Right cardiac atrium (tissue), 5 donors: ENCODE data around the gene OR2L13. TPM values are rescaled to one million over a fixed set of nuclear protein-coding genes. Genes with fewer than 3 reads are reported as not detected.
"Not testable (repeated sequence)": the region's sequence is repeated elsewhere in the genome, so short reads cannot be mapped to it uniquely, and the experiment has no call there.

Experiments
- ATAC-seq, 2 donors: fragments of 200-7000 bp; cut with Tn5 transposase; one replicate each; pipeline versions ENCODE4 v1.8.0 to v1.9.1; 2020; ENCODE audit warnings: moderate library complexity in 2 of 2, mild to moderate bottlenecking in 1 of 2
- DNase-seq, 3 donors: peaks; one replicate each; pipeline ENCODE4 v3.0.0-alpha.2; 2020
- H3K27ac ChIP-seq: one replicate; pipeline ENCODE4 v1.5.1; 2013; ENCODE audit warnings: mild to moderate bottlenecking, low read length, control low read depth, moderate library complexity
- H3K27me3 ChIP-seq: one replicate; pipeline ENCODE4 v1.6.1; 2013; ENCODE audit not compliant: control insufficient read depth, insufficient read depth
- H3K4me1 ChIP-seq: one replicate; pipeline ENCODE4 v1.6.1; 2013; ENCODE audit warnings: low read length; ENCODE audit not compliant: control insufficient read depth, insufficient read depth
- H3K4me3 ChIP-seq: one replicate; pipeline ENCODE4 v1.5.1; 2013; ENCODE audit warnings: low read length, control low read depth
- H3K9me3 ChIP-seq: one replicate; pipeline ENCODE4 v1.6.1; 2013; ENCODE audit warnings: low read length; ENCODE audit not compliant: control insufficient read depth
- WGBS: extraction: QIAGEN DNeasy Blood & Tissue Kit; methylation state at CpG from one replicate; pipeline ENCODE4 v1.1.7; 2013; 5-methylcytosine and 5-hydroxymethylcytosine counted together
- intact Hi-C, 4 donors: fragments of 100-400 bp; cut with DNase I; formaldehyde crosslinking; loops; one replicate each; pipeline versions ENCODE4 v1.11.0 to v1.14.0; 2022 to 2023
- long read RNA-seq, 4 donors: library from polyadenylated mRNA; unstranded; transcript quantifications; one replicate each; pipeline ENCODE4 v2.0.0, GENCODE V29; 2020 to 2021
- polyA plus RNA-seq: library from polyadenylated mRNA; stranded (reverse); fragments of 200-250 nt; gene quantifications from one replicate; pipeline ENCODE4 v1.2.3, GENCODE V29; 2013
- total RNA-seq, 4 donors: library from RNA; stranded (reverse); fragmentation: NEBNext Ultra II Directional; extraction: Animal tissue kit (Norgen Biotek cat#: 25700); gene quantifications; one replicate each; pipeline ENCODE4 v1.2.1, GENCODE V29; 2021
- donor health status: healthy with polysubstance abuse.
- donor health status: DM: no; HTN: yes; CAD: no.
- donor health status: DM: no; HTN: no; CAD: no.
- donor health status: DM: no; HTN: yes; CAD: no; lungs with severe emphysema.
- donor health status: DM: yes; HTN: yes; CAD: no.

Gene OR2L13, protein sequence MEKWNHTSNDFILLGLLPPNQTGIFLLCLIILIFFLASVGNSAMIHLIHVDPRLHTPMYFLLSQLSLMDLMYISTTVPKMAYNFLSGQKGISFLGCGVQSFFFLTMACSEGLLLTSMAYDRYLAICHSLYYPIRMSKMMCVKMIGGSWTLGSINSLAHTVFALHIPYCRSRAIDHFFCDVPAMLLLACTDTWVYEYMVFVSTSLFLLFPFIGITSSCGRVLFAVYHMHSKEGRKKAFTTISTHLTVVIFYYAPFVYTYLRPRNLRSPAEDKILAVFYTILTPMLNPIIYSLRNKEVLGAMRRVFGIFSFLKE
- total RNA-seq (not detected), polyA plus RNA-seq (not detected)
- long read RNA-seq, donor 1, result 0 reads
- long read RNA-seq, donor 2, result 0 reads
- long read RNA-seq, donor 3, result 0 reads
- long read RNA-seq, donor 4, result 0 reads

GRCh38 chr1:248094884-248095283 is at the start of gene OR2L13:
Gene OR2L13 (plus strand): TSS chr1:248095184. CDS start chr1:248099376, 4,192 bp downstream.
- intact Hi-C loops, result no loop called here
- DNase-seq (no peak), ATAC-seq (no peak)
- Histone ChIP-seq H3K4me1 (no peaks in the 10 kb centered on the region), H3K27ac (no peak within 1 kb of the TSS), H3K4me3 (no peak within 1 kb of the TSS), H3K9me3 (no peaks in the 10 kb centered on the region), H3K27me3 (no peaks in the 10 kb centered on the region)
- 43% methylated on average over 1 of the region's 1 CpG for whole genome bisulfite sequencing

DNA sequence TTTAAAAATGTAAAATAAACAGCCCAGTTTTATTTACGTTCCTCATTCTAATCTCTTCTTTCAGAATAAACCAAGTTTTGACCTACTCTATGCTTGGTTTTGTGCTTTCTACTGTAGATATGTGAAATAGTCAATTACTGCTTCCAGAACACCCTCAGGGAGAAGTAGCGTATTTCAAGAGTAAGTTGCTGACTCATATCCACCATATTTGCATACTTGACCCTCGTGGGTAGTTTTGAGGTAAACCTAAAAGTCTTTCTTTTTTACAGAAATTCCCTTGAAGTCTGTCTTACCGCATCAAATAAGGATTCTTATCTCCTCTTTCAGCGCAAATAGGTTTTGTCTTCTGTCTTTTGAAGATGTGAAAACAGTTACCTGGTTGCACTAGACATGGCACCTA is 49.8 kb upstream of the OR2L13 start:
- no peak overlapping the region for H3K4me3 ChIP-seq
- H3K9me3 ChIP-seq, result no peaks in the 10 kb centered on the region
- intact Hi-C loops, result no loop called here
- WGBS, result 70% methylated on average over 5 of the region's 5 CpGs
- H3K27me3 ChIP-seq, result no peaks in the 10 kb centered on the region
- H3K4me1 ChIP-seq, result no peaks in the 10 kb centered on the region
- ATAC-seq (no peak), DNase-seq (no peak)
- no peak overlapping the region for H3K27ac ChIP-seq

DNA sequence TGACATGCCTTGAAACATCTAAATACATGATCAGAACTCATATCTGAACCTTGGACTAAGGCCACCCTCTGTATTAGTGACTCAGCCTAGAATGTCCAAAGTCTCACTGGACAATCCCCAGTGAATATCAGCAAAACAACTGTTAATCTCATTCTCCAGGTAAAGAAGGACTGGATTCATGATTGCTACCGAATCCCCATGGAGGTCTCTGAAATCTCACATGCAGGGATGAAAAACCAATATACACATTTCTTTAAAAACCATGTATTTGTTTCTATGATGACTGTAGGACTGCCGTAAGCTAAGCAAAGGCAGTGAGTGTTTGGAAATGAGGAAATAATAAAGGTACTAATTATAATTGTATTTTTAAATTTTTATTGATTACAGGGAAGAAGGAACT is 48.4 kb upstream of the OR2L13 start, which contains the start of gene OR2L3:
Gene OR2L3, plus strand, starts transcription at position 301 of the 400 bp plus-strand sequence. CDS start 13,846 bp downstream, outside the sequence.
- H3K27me3 ChIP-seq, result no peaks in the 10 kb centered on the region
- WGBS, result 63% methylated on average over 2 of the region's 2 CpGs
- DNase-seq (no peak), ATAC-seq (no peak)
- H3K27ac ChIP-seq, result no peak within 1 kb of the TSS
- H3K4me1 ChIP-seq, result no peaks in the 10 kb centered on the region
- H3K4me3 ChIP-seq, result no peak within 1 kb of the TSS
- no peaks in the 10 kb centered on the region for H3K9me3 ChIP-seq
- intact Hi-C loops, result no loop called here

GRCh38 chr1:248047008-248047407 is 48.0 kb upstream of the OR2L13 start:
- Histone ChIP-seq H3K9me3 (no peaks in the 10 kb centered on the region), H3K4me3 (no peak overlapping the region), H3K27ac (no peak overlapping the region), H3K27me3 (no peaks in the 10 kb centered on the region), H3K4me1 (no peaks in the 10 kb centered on the region)
- intact Hi-C loops, result no loop called here
- DNase-seq (no peak), ATAC-seq (no peak)
- WGBS, result 59% methylated on average over 1 of the region's 1 CpG

DNA sequence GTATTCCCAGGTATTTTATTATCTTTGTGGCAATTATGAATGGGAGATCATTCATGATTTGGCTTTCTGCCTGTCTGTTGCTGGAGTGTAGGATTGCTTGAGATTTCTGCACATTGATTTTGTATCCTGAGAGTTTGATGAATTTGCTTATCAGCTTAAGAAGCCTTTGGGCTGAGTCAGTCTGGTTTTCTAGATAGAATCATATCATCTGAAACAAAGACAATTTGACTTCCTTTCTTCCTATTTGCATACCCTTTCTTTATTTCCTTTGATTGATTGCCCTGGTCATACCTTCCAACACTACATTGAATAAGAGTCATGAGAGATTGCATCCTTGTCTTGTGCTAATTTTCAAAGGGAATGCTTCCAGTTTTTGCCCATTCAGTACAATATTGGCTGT is 40.3 kb upstream of the OR2L13 start:
- ATAC-seq, result no peak
- Histone ChIP-seq H3K4me1 (no peaks in the 10 kb centered on the region), H3K9me3 (peaks cover under 1% of the 10 kb centered on the region), H3K27ac (no peak overlapping the region), H3K27me3 (no peaks in the 10 kb centered on the region), H3K4me3 (no peak overlapping the region)
- intact Hi-C loops, result no loop called here
- no peak for DNase-seq

GRCh38 chr1:248055261-248055660 is 39.7 kb upstream of the OR2L13 start:
- no peaks in the 10 kb centered on the region for H3K4me1 ChIP-seq
- no peak for ATAC-seq

DNA sequence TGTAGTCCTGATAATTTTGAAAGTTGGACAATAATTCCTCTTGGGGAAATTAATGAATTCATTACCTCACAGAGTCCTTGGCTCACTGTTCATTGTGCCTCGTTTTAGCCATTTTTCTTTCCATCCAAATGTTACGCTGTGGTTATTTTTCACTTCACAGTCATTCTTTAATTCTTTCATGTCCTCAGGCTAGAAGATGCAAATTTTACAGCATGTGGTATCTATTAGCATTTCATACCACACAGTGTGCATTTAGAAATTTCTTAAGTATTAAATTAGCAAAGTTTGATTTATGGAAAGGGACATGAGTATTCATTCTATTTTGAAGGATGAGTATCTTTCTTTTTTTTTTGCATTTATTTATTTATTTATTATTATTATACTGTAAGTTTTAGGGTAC is 29.9 kb upstream of the OR2L13 start:
- H3K9me3 ChIP-seq, result no peaks in the 10 kb centered on the region
- no peaks in the 10 kb centered on the region for H3K4me1 ChIP-seq
- no peak for DNase-seq
- no peak for ATAC-seq
- 71% methylated on average over 2 of the region's 2 CpGs for WGBS
- intact Hi-C loops, result no loop called here
- no peak overlapping the region for H3K4me3 ChIP-seq
- no peak overlapping the region for H3K27ac ChIP-seq
- no peaks in the 10 kb centered on the region for H3K27me3 ChIP-seq

More at GRCh38 chr1:248055261-248055660, 39.7 kb upstream of the OR2L13 start:
- H3K27ac ChIP-seq, result no peak overlapping the region
- 46% methylated on average over 2 of the region's 2 CpGs for WGBS
- no peaks in the 10 kb centered on the region for H3K27me3 ChIP-seq
- intact Hi-C loops, result no loop called here
- DNase-seq, result no peak
- H3K4me3 ChIP-seq, result no peak overlapping the region
- peaks cover 1% of the 10 kb centered on the region for H3K9me3 ChIP-seq

GRCh38 chr1:248065604-248066003 is 29.4 kb upstream of the OR2L13 start:
- no peaks in the 10 kb centered on the region for H3K9me3 ChIP-seq
- DNase-seq (no peak), ATAC-seq (no peak)
- H3K4me1 ChIP-seq, result no peaks in the 10 kb centered on the region
- intact Hi-C loops, result no loop called here
- H3K27me3 ChIP-seq, result no peaks in the 10 kb centered on the region
- 98% methylated on average over 3 of the region's 3 CpGs for WGBS
- no peak overlapping the region for H3K27ac ChIP-seq
- H3K4me3 ChIP-seq, result no peak overlapping the region

GRCh38 chr1:248083864-248084263 is 11.1 kb upstream of the OR2L13 start:
- ATAC-seq, H3K27ac ChIP-seq, H3K27me3 ChIP-seq, H3K4me3 ChIP-seq, intact Hi-C loops, H3K4me1 ChIP-seq, H3K9me3 ChIP-seq: not testable (repeated sequence)
- DNase-seq, result peak in 1 of 3 donors; percentile 18
- WGBS, result 83% methylated on average over 11 of the region's 17 CpGs

DNA sequence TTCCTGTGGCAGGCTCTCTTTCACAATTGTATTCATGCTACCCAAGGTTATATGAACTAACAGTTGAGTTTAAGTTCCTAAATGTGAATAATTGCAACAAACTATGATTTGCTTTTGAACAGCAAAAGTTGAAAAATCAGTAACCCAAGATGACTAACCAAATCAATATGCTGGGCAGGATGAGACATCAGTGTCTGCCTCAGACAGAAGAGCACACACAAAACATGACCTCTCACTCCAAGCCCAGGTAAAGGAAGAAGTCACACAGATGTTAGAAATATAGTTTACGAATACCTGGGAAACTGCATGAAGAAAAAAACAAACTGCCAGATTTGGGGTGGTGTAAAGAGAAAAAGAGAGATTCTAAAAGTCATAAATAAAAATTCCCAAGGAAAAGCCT is 3.5 kb downstream of the OR2L13 start:
- H3K4me1 ChIP-seq, result no peaks in the 10 kb centered on the region
- 55% methylated on average over 1 of the region's 1 CpG for WGBS
- no peaks in the 10 kb centered on the region for H3K9me3 ChIP-seq
- H3K27me3 ChIP-seq, result no peaks in the 10 kb centered on the region
- intact Hi-C loops, result no loop called here
- DNase-seq (no peak), ATAC-seq (no peak)
- H3K27ac ChIP-seq, result no peak overlapping the region
- H3K4me3 ChIP-seq, result no peak overlapping the region

- no peaks in the 10 kb centered on the region for H3K4me1 ChIP-seq
- no peak overlapping the region for H3K4me3 ChIP-seq
- intact Hi-C loops, result no loop called here
- DNase-seq (no peak), ATAC-seq (no peak)
- no peaks in the 10 kb centered on the region for H3K27me3 ChIP-seq
- no peaks in the 10 kb centered on the region for H3K9me3 ChIP-seq
- H3K27ac ChIP-seq, result no peak overlapping the region
These were observed 7.9 kb downstream of the OR2L13 start for GRCh38 chr1:248102847-248103246.

DNA sequence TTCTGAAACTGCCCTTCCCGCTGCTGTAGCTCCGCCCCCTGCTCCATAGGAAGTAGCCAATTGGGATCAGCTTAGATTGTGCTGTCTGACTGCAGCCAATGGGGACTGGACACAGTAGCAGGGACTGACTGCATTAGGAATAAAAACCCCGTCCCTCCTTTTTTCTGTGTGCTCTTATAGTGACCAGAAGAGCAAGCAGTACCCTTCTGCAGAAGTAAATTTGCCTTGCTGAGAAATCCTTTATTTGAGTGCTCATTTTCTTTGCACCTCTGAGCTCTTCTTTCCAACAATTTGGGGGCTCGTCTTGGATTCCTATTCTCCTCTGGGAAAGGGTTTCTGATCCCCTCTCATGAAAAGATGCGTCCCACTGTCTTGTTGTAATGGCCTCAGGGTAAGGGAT is 16.2 kb downstream of the OR2L13 start:
- H3K27ac ChIP-seq, result no peak overlapping the region
- H3K27me3 ChIP-seq, result no peaks in the 10 kb centered on the region
- WGBS, result 62% methylated on average over 5 of the region's 5 CpGs
- DNase-seq, result no peak
- intact Hi-C loops, result no loop called here
- no peak overlapping the region for H3K4me3 ChIP-seq
- H3K4me1 ChIP-seq, result no peaks in the 10 kb centered on the region
- H3K9me3 ChIP-seq, result peaks cover 8% of the 10 kb centered on the region
- no peak for ATAC-seq
